HUES48 (cell line): ENCODE data around the gene MYO1A.

ENCODE experiments used
- H3K27ac ChIP-seq: one replicate; pipeline ENCODE4 v1.7.0; 2013; ENCODE audit warnings: low read depth, low read length, inconsistent platforms
- H3K27me3 ChIP-seq: 2 replicates; pipeline ENCODE4 v1.6.1; 2013; ENCODE audit warnings: mild to moderate bottlenecking, low read length; ENCODE audit not compliant: control insufficient read depth, insufficient read depth
- H3K36me3 ChIP-seq: 2 replicates; pipeline ENCODE4 v1.6.1; 2013; ENCODE audit warnings: low read length; ENCODE audit not compliant: control insufficient read depth, insufficient read depth
- H3K4me1 ChIP-seq: 2 replicates; pipeline ENCODE4 v1.6.1; 2013; ENCODE audit warnings: mild to moderate bottlenecking, low read length; ENCODE audit not compliant: control insufficient read depth, insufficient read depth
- H3K4me3 ChIP-seq: 2 replicates; pipeline ENCODE4 v1.5.1; 2013; ENCODE audit warnings: mild to moderate bottlenecking, low read depth, low read length
- H3K9ac ChIP-seq: 2 replicates; pipeline ENCODE4 v1.6.1; 2013; ENCODE audit warnings: mild to moderate bottlenecking, low read depth, low read length, moderate library complexity
- H3K9me3 ChIP-seq: 2 replicates; pipeline ENCODE4 v1.6.1; 2013; ENCODE audit warnings: low read length; ENCODE audit not compliant: control insufficient read depth, insufficient read depth

The MYO1A gene

DNA sequence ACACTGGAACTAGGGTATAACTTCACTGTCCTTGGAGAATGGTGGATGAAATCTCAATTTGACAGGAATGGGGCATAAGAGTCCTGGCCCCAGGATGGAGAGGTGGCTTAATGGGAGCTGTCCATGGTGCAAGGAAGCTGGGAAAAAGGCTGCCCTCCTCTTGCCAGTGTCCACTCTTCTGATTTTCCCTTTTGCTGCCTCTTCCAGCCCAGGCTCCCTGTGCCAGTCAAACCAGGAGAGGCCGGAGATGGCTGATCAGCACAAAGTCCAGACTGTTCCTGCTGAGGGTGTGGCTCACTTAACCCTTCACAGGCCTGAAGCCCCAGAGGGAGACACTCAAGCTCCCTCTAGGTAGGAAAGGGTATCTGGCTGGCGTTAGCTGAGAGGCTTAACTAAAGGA, at the start of gene MYO1A:
Gene MYO1A (minus strand): TSS at position 240 of the 400 bp plus-strand sequence. CDS start 1,806 bp downstream, outside the sequence.
- Histone ChIP-seq H3K27ac (no peak within 1 kb of the TSS), H3K9ac (no peak within 1 kb of the TSS), H3K36me3 (no peaks in the 10 kb centered on the region), H3K9me3 (no peaks in the 10 kb centered on the region), H3K4me3 (no peak within 1 kb of the TSS), H3K27me3 (no peaks in the 10 kb centered on the region), H3K4me1 (no peaks in the 10 kb centered on the region)

- no peak overlapping the region for H3K9ac ChIP-seq
- H3K4me1 ChIP-seq: peaks cover 6% of the 10 kb centered on the region
- H3K9me3 ChIP-seq: no peaks in the 10 kb centered on the region
- no peak overlapping the region for H3K4me3 ChIP-seq
- H3K27ac ChIP-seq: no peak overlapping the region
- H3K36me3 ChIP-seq: peaks cover 31% of the 10 kb centered on the region
- no peaks in the 10 kb centered on the region for H3K27me3 ChIP-seq
Observed at GRCh38 chr12:57099047-57099714, 49.3 kb upstream of the MYO1A start.

DNA sequence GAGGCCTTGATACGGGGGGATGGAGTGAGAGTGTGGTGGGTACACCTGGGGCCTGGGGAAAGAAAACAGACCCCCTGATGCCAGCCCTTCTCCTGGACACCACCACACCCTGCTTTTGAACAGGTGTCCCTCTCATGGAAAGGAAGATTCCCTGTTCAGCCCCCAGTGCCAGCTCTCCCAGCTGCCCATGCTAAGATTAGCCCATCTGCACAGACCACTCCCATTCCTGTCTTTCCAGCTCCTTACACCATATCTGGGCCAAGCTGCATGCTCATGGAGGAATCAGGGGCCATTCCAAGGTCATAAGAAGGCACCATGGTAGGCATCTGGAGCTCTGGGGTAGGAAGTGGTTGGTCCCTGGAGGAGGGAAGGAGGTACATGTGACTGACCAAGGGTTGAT, 48.6 kb upstream of the MYO1A start:
- Histone ChIP-seq H3K9me3 (no peaks in the 10 kb centered on the region), H3K9ac (no peak overlapping the region), H3K4me1 (peaks cover 9% of the 10 kb centered on the region), H3K27ac (no peak overlapping the region), H3K27me3 (no peaks in the 10 kb centered on the region), H3K36me3 (peaks cover 26% of the 10 kb centered on the region), H3K4me3 (no peak overlapping the region)

DNA sequence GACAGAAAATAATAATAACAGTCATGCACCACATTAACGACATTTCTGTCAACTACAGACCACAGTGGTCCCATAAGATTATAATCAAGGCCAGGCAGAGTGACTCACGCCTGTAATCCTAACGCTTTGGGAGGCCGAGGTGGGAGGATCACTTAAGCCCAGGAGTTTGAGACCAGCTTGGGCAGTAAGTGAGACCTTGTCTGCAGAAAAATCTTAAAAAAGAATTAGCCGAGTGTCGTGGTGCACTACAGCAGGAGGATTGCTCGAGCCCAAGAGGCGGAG, 47.6 kb upstream of the MYO1A start:
- Histone ChIP-seq H3K4me1 (peaks cover 12% of the 10 kb centered on the region), H3K4me3 (no peak overlapping the region), H3K9me3 (no peaks in the 10 kb centered on the region), H3K9ac (no peak overlapping the region), H3K27me3 (no peaks in the 10 kb centered on the region), H3K36me3 (peaks cover 31% of the 10 kb centered on the region), H3K27ac (no peak overlapping the region)

GRCh38 chr12:57096748-57097553, 47.0 kb upstream of the MYO1A start:
- Histone ChIP-seq H3K27me3 (no peaks in the 10 kb centered on the region), H3K9ac (no peak overlapping the region), H3K4me3 (no peak overlapping the region), H3K9me3 (no peaks in the 10 kb centered on the region), H3K27ac (no peak overlapping the region), H3K4me1 (peaks cover 12% of the 10 kb centered on the region), H3K36me3 (peaks cover 36% of the 10 kb centered on the region)

- Histone ChIP-seq H3K9ac (no peak overlapping the region), H3K27ac (peak overlapping the region; percentile 23), H3K27me3 (no peaks in the 10 kb centered on the region), H3K36me3 (peaks cover 40% of the 10 kb centered on the region), H3K4me1 (peaks cover 12% of the 10 kb centered on the region), H3K4me3 (no peak overlapping the region), H3K9me3 (no peaks in the 10 kb centered on the region)
Observed at GRCh38 chr12:57096099-57096572, 46.2 kb upstream of the MYO1A start.

GRCh38 chr12:57095440-57095839, 45.5 kb upstream of the MYO1A start:
- Histone ChIP-seq H3K27ac (no peak overlapping the region), H3K36me3 (peaks cover 40% of the 10 kb centered on the region), H3K27me3 (no peaks in the 10 kb centered on the region), H3K9me3 (no peaks in the 10 kb centered on the region), H3K4me3 (no peak overlapping the region), H3K4me1 (peaks cover 12% of the 10 kb centered on the region), H3K9ac (no peak overlapping the region)

DNA sequence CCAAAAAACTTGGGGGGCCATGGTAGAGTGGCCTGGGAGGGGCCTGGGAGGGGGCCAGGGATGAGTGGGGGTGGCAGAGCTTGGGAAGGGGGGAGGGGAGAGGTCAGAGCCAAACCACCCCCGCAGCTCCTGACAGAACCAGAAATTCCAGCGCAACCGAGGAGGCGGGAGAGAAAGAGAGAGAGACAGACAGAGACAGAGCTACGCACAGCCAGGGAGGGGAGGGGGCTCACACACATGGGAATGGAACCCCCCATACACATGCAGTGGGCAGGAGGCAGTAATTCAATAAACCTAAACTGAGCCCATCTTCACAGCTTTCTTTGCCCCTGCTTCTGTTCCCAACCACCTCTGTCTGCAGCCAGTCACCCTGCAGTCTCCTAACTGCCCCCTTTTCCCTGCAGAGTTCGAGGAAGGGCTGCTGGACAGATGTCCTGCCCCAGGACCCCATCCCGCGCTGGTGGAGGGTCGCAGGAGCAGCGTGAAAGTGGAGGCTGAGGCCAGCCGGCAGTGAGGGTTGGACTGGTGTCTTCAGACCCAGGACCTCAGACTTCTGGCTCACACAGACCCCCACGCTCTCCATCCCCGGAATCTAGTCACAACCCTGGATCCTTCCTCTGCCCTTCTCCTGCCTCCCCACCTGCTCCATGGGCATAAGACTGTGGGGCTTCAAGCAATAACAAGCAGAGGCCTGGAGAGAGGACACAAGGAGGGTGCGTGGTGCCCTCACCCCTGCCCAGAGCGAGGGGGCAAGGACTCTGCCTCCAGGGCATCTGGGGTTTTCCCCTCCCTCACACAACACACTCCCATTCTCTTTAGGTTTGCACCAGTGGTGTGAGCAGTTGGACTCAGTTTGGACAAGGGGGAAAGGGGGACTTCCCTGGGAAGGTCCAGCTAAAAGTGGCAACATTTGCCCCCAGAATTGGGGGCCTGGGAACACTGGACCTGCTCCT, 44.6 kb upstream of the MYO1A start:
- Histone ChIP-seq H3K36me3 (peaks cover 40% of the 10 kb centered on the region), H3K4me3 (peak overlapping the region; percentile 15; the same call in 1 of the 2 replicates), H3K27me3 (no peaks in the 10 kb centered on the region), H3K27ac (peak overlapping the region; percentile 73), H3K9me3 (no peaks in the 10 kb centered on the region), H3K9ac (no peak overlapping the region), H3K4me1 (peaks cover 12% of the 10 kb centered on the region)

DNA sequence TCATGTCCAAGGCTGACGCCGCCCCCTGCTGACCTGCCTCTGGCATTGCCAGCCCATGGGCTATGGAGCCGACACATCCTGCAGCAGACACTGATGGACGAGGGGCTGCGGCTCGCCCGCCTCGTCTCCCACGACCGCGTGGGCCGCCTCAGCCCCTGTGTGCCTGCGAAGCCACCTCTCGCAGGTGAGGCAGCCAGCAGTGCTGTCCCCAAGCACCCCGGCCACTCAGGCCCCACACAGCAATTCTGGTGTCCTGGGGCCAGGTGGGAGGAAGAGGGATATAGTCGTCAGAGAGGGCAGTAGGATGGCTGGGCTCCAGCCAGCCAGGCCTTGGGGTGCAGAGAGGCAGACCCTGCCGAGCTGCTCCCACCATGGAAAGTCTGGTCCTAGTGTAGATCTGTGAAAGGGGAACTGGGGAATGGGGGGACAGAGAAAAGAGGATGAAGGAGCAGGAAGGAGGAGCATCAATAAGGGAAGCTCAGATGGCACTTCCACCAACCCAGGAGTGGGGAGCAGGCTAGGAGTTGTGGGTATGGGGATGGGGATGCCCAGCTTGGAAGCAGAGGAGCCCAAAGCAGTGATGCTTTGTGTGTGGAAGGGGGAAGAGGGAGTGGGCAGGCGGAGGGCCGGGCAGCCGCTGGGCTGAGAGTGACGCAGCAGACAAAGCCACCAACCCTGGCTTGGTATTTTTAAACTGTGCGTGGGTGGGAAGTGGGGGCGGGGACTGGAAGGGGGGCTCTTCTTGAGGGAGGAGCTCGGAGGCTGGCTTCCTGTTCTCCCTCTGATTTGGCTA, 43.7 kb upstream of the MYO1A start:
- peak overlapping the region; percentile 73 for H3K27ac ChIP-seq
- H3K9me3 ChIP-seq: no peaks in the 10 kb centered on the region
- no peak overlapping the region for H3K9ac ChIP-seq
- no peaks in the 10 kb centered on the region for H3K27me3 ChIP-seq
- H3K4me3 ChIP-seq: no peak overlapping the region
- H3K36me3 ChIP-seq: peaks cover 40% of the 10 kb centered on the region
- H3K4me1 ChIP-seq: peaks cover 12% of the 10 kb centered on the region

DNA sequence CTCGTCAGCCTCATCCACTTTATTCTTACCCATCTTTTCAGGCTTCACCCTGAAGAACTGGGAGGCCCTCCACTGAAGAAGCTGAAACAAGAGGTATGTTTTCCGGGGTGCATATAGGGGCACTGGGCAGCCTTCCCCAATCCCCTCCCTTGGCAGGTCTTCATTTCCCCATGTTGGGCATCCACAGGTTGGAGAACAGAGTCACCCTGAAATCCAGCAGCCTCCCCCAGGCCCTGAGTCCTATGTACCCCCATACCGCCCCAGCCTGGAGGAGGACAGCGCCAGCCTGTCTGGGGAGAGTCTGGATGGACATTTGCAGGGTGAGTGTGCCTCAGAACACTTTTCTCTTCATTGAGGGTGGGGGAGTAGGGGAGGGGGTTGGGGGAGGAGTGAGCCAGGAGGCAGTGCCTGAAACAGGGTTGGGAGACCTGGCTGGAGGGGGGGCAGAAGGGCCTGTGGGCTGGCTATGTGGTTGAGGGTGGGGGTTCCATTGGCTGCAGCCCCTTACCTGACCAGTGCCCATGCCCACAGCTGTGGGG, 43.0 kb upstream of the MYO1A start:
- no peaks in the 10 kb centered on the region for H3K27me3 ChIP-seq
- H3K9ac ChIP-seq: no peak overlapping the region
- H3K9me3 ChIP-seq: no peaks in the 10 kb centered on the region
- no peak overlapping the region for H3K4me3 ChIP-seq
- H3K27ac ChIP-seq: peak overlapping the region; percentile 73
- H3K4me1 ChIP-seq: peaks cover 12% of the 10 kb centered on the region
- peaks cover 40% of the 10 kb centered on the region for H3K36me3 ChIP-seq
